ENCODE data around the gene COL13A1.

COL13A1 gene

GRCh38 chr10:69801434-69802315, at the start of gene COL13A1:
Gene COL13A1, plus strand, starts transcription at chr10:69801906. Its CDS starts 518 bp downstream, at chr10:69802424.
- no peak for DNase-seq

- DNase-seq, result no peak
Observed at GRCh38 chr10:69752479-69752878, 49.2 kb upstream of the COL13A1 start.

DNA sequence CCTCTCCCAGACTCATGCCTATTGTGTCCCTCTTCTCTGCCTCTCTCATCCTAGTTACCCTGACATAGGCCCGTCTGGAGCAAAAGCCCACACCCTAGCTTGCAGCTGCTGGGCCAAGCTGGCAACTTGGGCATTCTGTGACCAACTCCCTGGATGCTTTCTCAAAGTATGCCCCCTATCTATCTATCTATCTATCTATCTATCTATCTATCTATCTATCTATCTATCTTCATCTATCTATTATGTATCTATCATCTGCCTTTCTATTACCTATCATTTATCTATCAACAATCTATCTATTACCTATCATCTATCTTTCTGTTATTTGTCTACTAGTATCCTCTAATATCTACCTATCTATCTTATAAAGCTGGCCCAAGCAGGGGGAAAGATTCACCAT, 45.4 kb upstream of the COL13A1 start:
- DNase-seq, result no peak

GRCh38 chr10:69757206-69757552, 44.5 kb upstream of the COL13A1 start:
- DNase-seq, result no peak

GRCh38 chr10:69757553-69758309, 44.0 kb upstream of the COL13A1 start:
- peak; percentile 17 for DNase-seq

DNA sequence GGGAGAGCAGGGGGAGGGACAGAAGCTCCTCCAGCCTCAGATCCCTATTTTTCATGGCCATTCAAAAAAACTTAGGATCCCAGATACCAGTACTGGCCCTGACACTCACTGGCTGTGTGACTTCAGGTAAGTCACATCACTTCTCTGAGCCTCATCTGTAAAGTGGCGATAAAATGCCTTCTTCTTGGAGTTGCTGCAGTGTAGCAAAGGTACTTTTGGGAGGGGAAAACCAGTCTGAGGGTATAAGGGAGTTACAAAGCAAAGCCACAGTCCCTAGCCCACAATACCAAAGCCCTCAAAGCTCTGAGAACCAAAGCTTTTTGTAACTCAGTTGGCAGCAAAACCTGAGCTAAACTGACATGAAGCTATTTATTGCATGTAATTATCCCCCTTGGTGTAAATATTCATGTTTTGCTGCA, 43.4 kb upstream of the COL13A1 start:
- DNase-seq, result no peak

- DNase-seq, result no peak
Observed at GRCh38 chr10:69759641-69760040, 42.1 kb upstream of the COL13A1 start.

DNA sequence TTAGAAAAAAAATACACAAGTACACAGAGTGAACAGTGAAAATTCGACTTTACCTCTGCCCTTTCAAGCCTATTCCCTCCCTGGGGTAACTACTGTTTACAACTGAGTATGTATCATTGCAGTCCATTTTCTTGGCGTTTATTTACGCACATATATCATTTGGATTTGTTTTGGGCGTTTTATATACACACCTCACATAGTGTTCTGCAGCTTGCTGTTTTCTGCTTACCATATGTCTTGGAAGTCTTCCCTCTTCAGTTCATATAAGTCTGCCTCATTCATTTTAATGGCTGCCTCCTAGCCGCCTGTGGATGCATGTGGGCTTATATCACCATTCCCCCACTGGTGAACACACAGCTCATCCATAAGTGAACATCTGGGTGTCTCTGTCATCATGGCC, 41.6 kb upstream of the COL13A1 start:
- DNase-seq, result no peak

- no peak for DNase-seq
Observed at GRCh38 chr10:69761320-69761719, 40.4 kb upstream of the COL13A1 start.

- no peak for DNase-seq
Observed at GRCh38 chr10:69766161-69766910, 35.4 kb upstream of the COL13A1 start.

GRCh38 chr10:69767793-69768192, 33.9 kb upstream of the COL13A1 start:
- no peak for DNase-seq

DNA sequence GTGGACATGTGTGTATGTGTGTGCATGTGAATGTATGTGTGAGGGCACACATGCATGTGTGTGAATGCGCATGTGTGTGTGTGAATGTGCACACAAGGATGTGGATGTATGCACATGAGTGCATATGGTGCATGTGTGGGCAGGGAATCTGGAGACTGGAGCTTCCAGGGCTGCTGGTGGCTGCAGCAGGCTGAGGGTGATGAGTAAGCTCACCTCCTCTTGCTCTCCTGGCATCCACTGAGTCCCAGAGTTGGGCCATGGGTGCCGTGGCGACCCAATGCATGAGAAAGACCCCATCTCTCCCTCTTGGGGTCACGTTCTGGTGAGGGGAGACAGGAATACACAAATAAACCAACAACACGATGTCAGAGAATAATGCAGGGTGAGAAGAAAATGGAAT, 33.3 kb upstream of the COL13A1 start:
- no peak for DNase-seq

- no peak for DNase-seq
Observed at GRCh38 chr10:69769395-69769992, 32.2 kb upstream of the COL13A1 start.

- DNase-seq, result no peak
Observed at GRCh38 chr10:69772933-69773704, 28.6 kb upstream of the COL13A1 start.

DNA sequence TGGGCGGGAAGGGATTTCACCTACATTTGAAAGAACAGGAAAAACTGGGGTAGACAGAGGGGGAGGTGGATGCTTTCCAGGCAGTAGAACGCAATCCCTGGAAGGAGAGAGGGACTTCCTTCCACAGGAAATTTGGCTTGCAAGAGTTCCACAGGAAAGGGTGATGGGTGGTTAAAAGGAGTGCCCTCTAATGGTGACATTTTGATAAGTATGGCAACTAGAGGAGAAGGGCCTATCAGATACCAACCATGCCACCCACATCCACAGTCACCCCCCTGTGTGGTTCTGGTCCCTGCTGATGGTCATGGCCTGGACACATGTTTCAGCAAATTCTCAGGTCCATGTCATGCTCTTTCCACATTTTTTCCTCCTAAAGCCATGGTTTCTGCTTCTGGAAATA, 27.1 kb upstream of the COL13A1 start:
- DNase-seq, result no peak

GRCh38 chr10:69780077-69780476, 21.6 kb upstream of the COL13A1 start:
- DNase-seq, result no peak

DNA sequence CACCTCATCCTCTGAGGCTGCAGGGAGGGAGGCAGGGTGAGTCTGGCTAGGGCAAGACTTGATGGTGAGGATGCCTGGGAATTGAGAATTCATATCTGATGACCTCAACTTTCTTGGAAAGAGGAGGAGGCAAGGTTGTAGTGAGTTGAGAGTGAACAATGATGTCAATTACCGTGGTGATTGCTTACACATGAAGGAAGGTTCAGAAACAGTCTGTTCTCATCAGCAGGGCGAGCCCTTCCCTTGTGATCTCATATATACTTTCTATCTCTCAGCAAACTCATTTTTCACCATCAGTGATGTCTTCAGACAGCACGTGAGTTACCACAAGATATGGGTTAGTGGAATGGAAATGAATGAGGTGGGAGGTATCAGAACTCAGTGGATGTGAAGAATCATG, 20.1 kb upstream of the COL13A1 start:
- no peak for DNase-seq

DNA sequence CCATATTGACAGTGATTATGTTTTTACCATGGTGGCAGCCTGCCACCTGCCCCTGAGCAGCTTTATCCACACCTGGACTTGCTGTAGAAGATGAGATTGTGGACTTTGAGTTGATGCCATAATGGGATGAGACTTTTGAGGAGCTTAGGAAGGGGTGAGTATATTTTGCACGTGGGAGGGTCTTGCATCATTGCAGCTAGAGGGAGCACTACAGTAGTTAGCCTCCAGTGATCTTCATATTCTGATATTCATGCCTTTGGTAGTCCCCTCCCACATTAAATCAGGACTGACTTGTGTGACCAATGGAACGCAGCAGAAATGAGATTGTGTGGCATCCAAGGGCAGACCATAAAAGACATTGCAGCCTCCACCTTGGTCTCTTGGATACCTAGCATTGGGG, 18.2 kb upstream of the COL13A1 start:
- no peak for DNase-seq

DNA sequence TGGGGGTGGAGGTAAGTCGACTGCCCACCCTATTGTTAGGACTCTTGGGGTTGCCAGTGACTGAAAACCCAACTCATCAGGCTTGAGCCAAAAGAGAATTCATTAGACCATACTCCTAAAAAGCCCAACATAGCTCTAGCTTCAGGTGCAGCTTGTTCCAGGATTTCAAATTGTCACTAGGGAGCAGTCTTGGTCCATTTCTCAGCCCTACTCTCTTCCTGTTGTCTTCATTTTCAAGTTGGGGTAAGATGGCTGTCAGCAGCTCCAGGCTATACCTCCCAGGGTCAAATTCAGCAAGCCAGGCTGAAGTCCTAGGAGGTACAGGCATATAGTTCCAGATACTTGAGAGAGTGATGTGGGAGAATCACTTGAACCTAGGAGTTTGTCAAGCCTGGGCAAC, 14.9 kb upstream of the COL13A1 start:
- peak; percentile 19 for DNase-seq

GRCh38 chr10:69787681-69788080, 14.0 kb upstream of the COL13A1 start:
- DNase-seq, result no peak

GRCh38 chr10:69789164-69789576, 12.5 kb upstream of the COL13A1 start:
- peak; percentile 15 for DNase-seq

- no peak for DNase-seq
Observed at GRCh38 chr10:69791812-69792211, 9.9 kb upstream of the COL13A1 start.

Data from hematopoietic multipotent progenitor cell treated with erythropoietin and hydrocortisone succinate and interleukin-3 and kit ligand, for 6 days (in vitro differentiated cells).